ENCODE results near the gene RDX.
"Not testable (repeated sequence)": the region's sequence is repeated elsewhere in the genome, so short reads cannot be mapped to it uniquely, and the experiment has no call there.

Gene RDX

GRCh38 chr11:110305169-110306018 lies 9.0 kb upstream of the RDX start:
- no peak for DNase-seq

- DNase-seq: no peak
Measured at GRCh38 chr11:110303414-110303826, 7.0 kb upstream of the RDX start.

GRCh38 chr11:110301577-110301976 lies 5.2 kb upstream of the RDX start:
- DNase-seq: no peak

- no peak for DNase-seq
Measured at GRCh38 chr11:110301032-110301431, 4.6 kb upstream of the RDX start.

- DNase-seq: no peak
Measured at GRCh38 chr11:110299006-110299785, 2.8 kb upstream of the RDX start.

- DNase-seq: no peak
Measured at GRCh38 chr11:110298301-110298765, 1.9 kb upstream of the RDX start.

GRCh38 chr11:110297726-110298300 lies 1.4 kb upstream of the RDX start:
- no peak for DNase-seq

- no peak for DNase-seq
Measured at GRCh38 chr11:110297076-110297725, 787 bp upstream of the RDX start.

- peak; percentile 28 to 33 for DNase-seq
Measured at GRCh38 chr11:110295531-110296225, 736 bp downstream of the RDX start.

GRCh38 chr11:110295086-110295485 lies 1.3 kb downstream of the RDX start:
- DNase-seq: no peak

GRCh38 chr11:110294509-110294908 lies 1.9 kb downstream of the RDX start:
- DNase-seq: no peak

- no peak for DNase-seq
Measured at GRCh38 chr11:110293389-110293788, 3.0 kb downstream of the RDX start.

- DNase-seq: not testable (repeated sequence)
Measured at GRCh38 chr11:110292146-110292545, 4.3 kb downstream of the RDX start.

GRCh38 chr11:110290591-110291334 lies 5.7 kb downstream of the RDX start:
- DNase-seq: no peak

- no peak for DNase-seq
Measured at GRCh38 chr11:110289472-110289871, 6.9 kb downstream of the RDX start.

GRCh38 chr11:110287537-110287936 lies 8.9 kb downstream of the RDX start:
- DNase-seq: no peak

GRCh38 chr11:110286298-110287040 lies 9.9 kb downstream of the RDX start:
- no peak for DNase-seq

GRCh38 chr11:110283862-110284261 lies 12.6 kb downstream of the RDX start:
- DNase-seq: no peak

- DNase-seq: not testable (repeated sequence)
Measured at GRCh38 chr11:110280595-110280994, 15.8 kb downstream of the RDX start.

GRCh38 chr11:110279881-110280280 lies 16.5 kb downstream of the RDX start:
- DNase-seq: no peak

- no peak for DNase-seq
Measured at GRCh38 chr11:110272919-110273318, 23.5 kb downstream of the RDX start.

Data from activated CD4-positive, alpha-beta T cell treated with anti-CD3 and anti-CD28 coated beads for 4 hours (primary cell).